Measurements from ENCODE around the gene NPR2.

DNA sequence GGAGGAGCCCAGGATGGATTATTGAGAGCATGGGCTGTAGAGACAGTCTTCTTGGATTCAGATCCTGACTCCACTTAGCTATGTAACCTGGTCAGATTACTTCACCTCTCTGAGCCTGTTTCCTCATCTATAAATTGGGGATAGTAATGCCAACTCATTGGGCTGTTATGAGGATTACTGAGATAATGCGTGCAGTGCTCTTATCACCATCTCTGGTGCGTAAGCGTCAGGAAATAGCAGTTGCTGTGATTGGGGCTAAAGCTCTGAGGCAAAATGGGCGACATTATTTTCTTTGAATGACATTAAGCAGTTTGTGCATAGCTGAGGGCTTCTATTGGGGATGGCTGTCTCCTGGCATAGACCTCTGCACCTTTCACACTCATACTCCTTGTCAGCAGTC is 36.3 kb upstream of the NPR2 start:
- TF ChIP-seq RARB (CRISPR knock-in tag; IDR thresholded peaks at IDR 0.05) (no peak), OSR1 (CRISPR knock-in tag; IDR thresholded peaks at IDR 0.05) (no peak), ARNTL (CRISPR knock-in tag; IDR thresholded peaks at IDR 0.05; ENCODE audit: borderline replicate concordance, low read depth) (no peak)
- TF ChIP-seq, protein P1, sequence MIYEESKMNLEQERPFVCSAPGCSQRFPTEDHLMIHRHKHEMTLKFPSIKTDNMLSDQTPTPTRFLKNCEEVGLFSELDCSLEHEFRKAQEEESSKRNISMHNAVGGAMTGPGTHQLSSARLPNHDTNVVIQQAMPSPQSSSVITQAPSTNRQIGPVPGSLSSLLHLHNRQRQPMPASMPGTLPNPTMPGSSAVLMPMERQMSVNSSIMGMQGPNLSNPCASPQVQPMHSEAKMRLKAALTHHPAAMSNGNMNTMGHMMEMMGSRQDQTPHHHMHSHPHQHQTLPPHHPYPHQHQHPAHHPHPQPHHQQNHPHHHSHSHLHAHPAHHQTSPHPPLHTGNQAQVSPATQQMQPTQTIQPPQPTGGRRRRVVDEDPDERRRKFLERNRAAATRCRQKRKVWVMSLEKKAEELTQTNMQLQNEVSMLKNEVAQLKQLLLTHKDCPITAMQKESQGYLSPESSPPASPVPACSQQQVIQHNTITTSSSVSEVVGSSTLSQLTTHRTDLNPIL (CRISPR knock-in tag; IDR thresholded peaks at IDR 0.05; ENCODE audit: low read depth), result no peak
